ENCODE results near the gene GLIS1.

GRCh38 chr1:53509775-53510174 is 229.2 kb downstream of the GLIS1 start:
- TF ChIP-seq GATA3 (IDR thresholded peaks at IDR 0.05; ENCODE audit: low read depth, low read length) (no peak), GATA2 (IDR thresholded peaks at IDR 0.05; ENCODE audit: low read depth, low read length) (no peak)

Data from SH-SY5Y (cell line).